Activated naive CD8-positive, alpha-beta T cell (primary cell): ENCODE data around the gene AMDHD1.

Source experiments
- H3K27ac Mint-ChIP-seq: one replicate; pipeline ENCODE4 v1.8.0; 2021; ENCODE audit warnings: mixed read lengths
- H3K27me3 Mint-ChIP-seq: one replicate; pipeline ENCODE4 v1.8.0; 2021; ENCODE audit warnings: mixed read lengths
- H3K36me3 Mint-ChIP-seq: one replicate; pipeline ENCODE4 v1.8.0; 2021; ENCODE audit warnings: mixed read lengths
- H3K4me1 Mint-ChIP-seq: one replicate; pipeline ENCODE4 v1.8.0; 2021; ENCODE audit warnings: low read depth, mixed read lengths
- H3K4me3 Mint-ChIP-seq: one replicate; pipeline ENCODE4 v1.8.0; 2021; ENCODE audit warnings: mild to moderate bottlenecking, mixed read lengths
- H3K9me3 Mint-ChIP-seq: one replicate; pipeline ENCODE4 v1.8.0; 2021; ENCODE audit warnings: low read depth, mixed read lengths

The AMDHD1 gene

GRCh38 chr12:95976416-95976832 is 33.3 kb downstream of the AMDHD1 start:
- no peaks in the 10 kb centered on the region for H3K27me3 Mint-ChIP-seq
- H3K4me3 Mint-ChIP-seq = no peak overlapping the region
- no peaks in the 10 kb centered on the region for H3K4me1 Mint-ChIP-seq
- H3K27ac Mint-ChIP-seq = no peak overlapping the region
- H3K9me3 Mint-ChIP-seq = no peaks in the 10 kb centered on the region
- H3K36me3 Mint-ChIP-seq = no peaks in the 10 kb centered on the region

GRCh38 chr12:95977764-95978305 is 34.7 kb downstream of the AMDHD1 start:
- no peaks in the 10 kb centered on the region for H3K27me3 Mint-ChIP-seq
- H3K9me3 Mint-ChIP-seq = no peaks in the 10 kb centered on the region
- H3K4me1 Mint-ChIP-seq = no peaks in the 10 kb centered on the region
- H3K27ac Mint-ChIP-seq = no peak overlapping the region
- H3K4me3 Mint-ChIP-seq = no peak overlapping the region
- H3K36me3 Mint-ChIP-seq = peaks cover 2% of the 10 kb centered on the region

GRCh38 chr12:95978351-95978750 is 35.2 kb downstream of the AMDHD1 start:
- Mint-ChIP-seq H3K27me3 (no peaks in the 10 kb centered on the region), H3K27ac (no peak overlapping the region), H3K9me3 (no peaks in the 10 kb centered on the region), H3K4me3 (no peak overlapping the region), H3K4me1 (no peaks in the 10 kb centered on the region), H3K36me3 (peaks cover 2% of the 10 kb centered on the region)

- Mint-ChIP-seq H3K27ac (no peak overlapping the region), H3K9me3 (no peaks in the 10 kb centered on the region), H3K4me3 (no peak overlapping the region), H3K4me1 (no peaks in the 10 kb centered on the region), H3K36me3 (peaks cover 2% of the 10 kb centered on the region), H3K27me3 (no peaks in the 10 kb centered on the region)
Observed at GRCh38 chr12:95978774-95979173, 35.6 kb downstream of the AMDHD1 start.

GRCh38 chr12:95980437-95980836 is 37.3 kb downstream of the AMDHD1 start:
- H3K27ac Mint-ChIP-seq = no peak overlapping the region

GRCh38 chr12:95982602-95983001 is 39.5 kb downstream of the AMDHD1 start:
- Mint-ChIP-seq H3K4me3 (no peak overlapping the region), H3K4me1 (no peaks in the 10 kb centered on the region), H3K36me3 (peaks cover 2% of the 10 kb centered on the region), H3K27ac (no peak overlapping the region), H3K27me3 (no peaks in the 10 kb centered on the region), H3K9me3 (no peaks in the 10 kb centered on the region)

More at GRCh38 chr12:95980437-95980836, 37.3 kb downstream of the AMDHD1 start:
- Mint-ChIP-seq H3K27me3 (no peaks in the 10 kb centered on the region), H3K9me3 (no peaks in the 10 kb centered on the region), H3K4me3 (no peak overlapping the region), H3K36me3 (peaks cover 2% of the 10 kb centered on the region), H3K4me1 (no peaks in the 10 kb centered on the region)

GRCh38 chr12:95984682-95985081 is 41.6 kb downstream of the AMDHD1 start:
- H3K27me3 Mint-ChIP-seq = no peaks in the 10 kb centered on the region
- no peaks in the 10 kb centered on the region for H3K9me3 Mint-ChIP-seq
- no peaks in the 10 kb centered on the region for H3K4me1 Mint-ChIP-seq
- peaks cover 2% of the 10 kb centered on the region for H3K36me3 Mint-ChIP-seq
- no peak overlapping the region for H3K27ac Mint-ChIP-seq
- H3K4me3 Mint-ChIP-seq = no peak overlapping the region

- no peak overlapping the region for H3K4me3 Mint-ChIP-seq
- no peaks in the 10 kb centered on the region for H3K9me3 Mint-ChIP-seq
- H3K36me3 Mint-ChIP-seq = peaks cover 1% of the 10 kb centered on the region
- H3K27me3 Mint-ChIP-seq = no peaks in the 10 kb centered on the region
- H3K4me1 Mint-ChIP-seq = no peaks in the 10 kb centered on the region
- no peak overlapping the region for H3K27ac Mint-ChIP-seq
Observed at GRCh38 chr12:95986635-95987570, 43.8 kb downstream of the AMDHD1 start.

GRCh38 chr12:95988506-95989275 is 45.6 kb downstream of the AMDHD1 start:
- Mint-ChIP-seq H3K4me3 (no peak overlapping the region), H3K27ac (no peak overlapping the region), H3K9me3 (no peaks in the 10 kb centered on the region), H3K36me3 (peaks cover 5% of the 10 kb centered on the region), H3K27me3 (no peaks in the 10 kb centered on the region), H3K4me1 (no peaks in the 10 kb centered on the region)

GRCh38 chr12:95989504-95990123 is 46.5 kb downstream of the AMDHD1 start:
- H3K4me3 Mint-ChIP-seq = no peak overlapping the region
- peaks cover 5% of the 10 kb centered on the region for H3K36me3 Mint-ChIP-seq
- no peak overlapping the region for H3K27ac Mint-ChIP-seq
- no peaks in the 10 kb centered on the region for H3K4me1 Mint-ChIP-seq
- H3K27me3 Mint-ChIP-seq = no peaks in the 10 kb centered on the region
- no peaks in the 10 kb centered on the region for H3K9me3 Mint-ChIP-seq

GRCh38 chr12:95990136-95990535 is 47.0 kb downstream of the AMDHD1 start:
- Mint-ChIP-seq H3K4me1 (no peaks in the 10 kb centered on the region), H3K27me3 (no peaks in the 10 kb centered on the region), H3K4me3 (no peak overlapping the region), H3K9me3 (no peaks in the 10 kb centered on the region), H3K36me3 (peaks cover 5% of the 10 kb centered on the region), H3K27ac (no peak overlapping the region)

GRCh38 chr12:95993907-95994306 is 50.8 kb downstream of the AMDHD1 start:
- H3K36me3 Mint-ChIP-seq = peaks cover 5% of the 10 kb centered on the region
- no peaks in the 10 kb centered on the region for H3K27me3 Mint-ChIP-seq
- no peaks in the 10 kb centered on the region for H3K9me3 Mint-ChIP-seq
- H3K4me3 Mint-ChIP-seq = no peak overlapping the region
- H3K27ac Mint-ChIP-seq = no peak overlapping the region
- peaks cover 2% of the 10 kb centered on the region for H3K4me1 Mint-ChIP-seq

GRCh38 chr12:95994476-95994875 is 51.3 kb downstream of the AMDHD1 start:
- Mint-ChIP-seq H3K9me3 (no peaks in the 10 kb centered on the region), H3K4me3 (no peak overlapping the region), H3K27me3 (no peaks in the 10 kb centered on the region), H3K27ac (no peak overlapping the region), H3K4me1 (peaks cover 2% of the 10 kb centered on the region), H3K36me3 (peaks cover 5% of the 10 kb centered on the region)

- Mint-ChIP-seq H3K9me3 (no peaks in the 10 kb centered on the region), H3K4me1 (peaks cover 2% of the 10 kb centered on the region), H3K27me3 (no peaks in the 10 kb centered on the region), H3K4me3 (no peak overlapping the region), H3K36me3 (peaks cover 8% of the 10 kb centered on the region), H3K27ac (no peak overlapping the region)
Observed at GRCh38 chr12:95995238-95996031, 52.3 kb downstream of the AMDHD1 start.
